ENCODE measurements around the gene NCAM2.

NCAM2 gene

GRCh38 chr21:21025742-21026141 lies 27.5 kb downstream of the NCAM2 start:
- Histone ChIP-seq H3K9me3 (ENCODE audit: control insufficient read depth in 2 of 2, low read length in 2 of 2) (no peaks in the 10 kb centered on the region), H3K27me3 (ENCODE audit: control insufficient read depth in 2 of 2, insufficient read depth in 2 of 2, low read length in 2 of 2) (no peaks in the 10 kb centered on the region), H3K36me3 (ENCODE audit: control insufficient read depth in 2 of 2, insufficient read depth in 2 of 2, low read length in 2 of 2) (no peaks in the 10 kb centered on the region), H3K4me1 (ENCODE audit: control insufficient read depth in 2 of 2, insufficient read depth in 2 of 2, low read length in 2 of 2) (no peaks in the 10 kb centered on the region), H3K9ac (ENCODE audit: low read depth in 1 of 2, low read length in 2 of 2) (no peak overlapping the region), H3K27ac (ENCODE audit: low read depth in 2 of 2, low read length in 2 of 2) (no peak overlapping the region), H3K4me3 (ENCODE audit: low read length in 2 of 2) (no peak overlapping the region)

- no peaks in the 10 kb centered on the region for H3K36me3 ChIP-seq (ENCODE audit: control insufficient read depth in 2 of 2, insufficient read depth in 2 of 2, low read length in 2 of 2)
- H3K27ac ChIP-seq (ENCODE audit: low read depth in 2 of 2, low read length in 2 of 2): no peak overlapping the region
- H3K4me3 ChIP-seq (ENCODE audit: low read length in 2 of 2): no peak overlapping the region
- H3K9ac ChIP-seq (ENCODE audit: low read depth in 1 of 2, low read length in 2 of 2): no peak overlapping the region
- H3K27me3 ChIP-seq (ENCODE audit: control insufficient read depth in 2 of 2, insufficient read depth in 2 of 2, low read length in 2 of 2): no peaks in the 10 kb centered on the region
- H3K9me3 ChIP-seq (ENCODE audit: control insufficient read depth in 2 of 2, low read length in 2 of 2): no peaks in the 10 kb centered on the region
- no peaks in the 10 kb centered on the region for H3K4me1 ChIP-seq (ENCODE audit: control insufficient read depth in 2 of 2, insufficient read depth in 2 of 2, low read length in 2 of 2)
These were observed 30.1 kb downstream of the NCAM2 start for GRCh38 chr21:21028275-21028820.

DNA sequence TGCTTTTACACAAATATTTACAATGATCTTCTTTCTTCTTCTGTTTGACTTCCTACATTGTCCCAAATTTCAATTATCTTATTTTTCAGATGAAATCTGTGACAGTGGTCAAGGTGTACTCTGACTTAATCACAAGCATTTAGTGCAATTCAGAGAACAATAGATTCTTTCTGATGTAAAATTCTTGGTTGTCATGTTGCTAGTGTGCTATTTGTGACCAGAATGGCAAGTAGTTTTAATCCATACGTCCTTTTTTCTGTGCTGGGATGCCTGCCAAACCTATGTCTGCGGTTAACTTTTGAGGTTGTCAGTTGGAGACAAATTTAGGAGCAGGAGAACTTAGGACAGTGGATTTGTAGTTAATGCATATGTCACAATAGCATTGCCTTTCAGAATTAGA lies 31.0 kb downstream of the NCAM2 start:
- Histone ChIP-seq H3K36me3 (ENCODE audit: control insufficient read depth in 2 of 2, insufficient read depth in 2 of 2, low read length in 2 of 2) (no peaks in the 10 kb centered on the region), H3K9ac (ENCODE audit: low read depth in 1 of 2, low read length in 2 of 2) (no peak overlapping the region), H3K4me1 (ENCODE audit: control insufficient read depth in 2 of 2, insufficient read depth in 2 of 2, low read length in 2 of 2) (no peaks in the 10 kb centered on the region), H3K4me3 (ENCODE audit: low read length in 2 of 2) (no peak overlapping the region), H3K9me3 (ENCODE audit: control insufficient read depth in 2 of 2, low read length in 2 of 2) (no peaks in the 10 kb centered on the region), H3K27me3 (ENCODE audit: control insufficient read depth in 2 of 2, insufficient read depth in 2 of 2, low read length in 2 of 2) (no peaks in the 10 kb centered on the region), H3K27ac (ENCODE audit: low read depth in 2 of 2, low read length in 2 of 2) (no peak overlapping the region)

DNA sequence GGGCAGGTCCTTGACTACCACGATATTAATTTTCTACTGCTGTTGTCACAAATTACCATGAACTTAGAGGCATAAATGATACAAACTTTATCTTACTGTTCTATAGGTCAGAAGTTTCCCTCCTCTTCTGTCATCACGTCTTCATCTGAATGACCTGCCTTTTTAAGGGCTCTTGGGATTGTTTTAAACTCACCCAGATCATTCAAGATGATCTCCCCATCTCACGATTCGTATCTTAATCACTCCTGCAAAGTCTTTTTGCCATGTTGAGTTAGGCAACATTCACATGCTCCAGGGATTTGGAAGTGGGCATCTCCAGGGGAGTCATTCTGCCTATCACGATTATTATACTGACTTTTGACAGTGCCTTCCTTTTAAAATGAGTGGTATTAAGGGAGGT lies 32.1 kb downstream of the NCAM2 start:
- H3K4me1 ChIP-seq (ENCODE audit: control insufficient read depth in 2 of 2, insufficient read depth in 2 of 2, low read length in 2 of 2): no peaks in the 10 kb centered on the region
- H3K27ac ChIP-seq (ENCODE audit: low read depth in 2 of 2, low read length in 2 of 2): no peak overlapping the region
- no peak overlapping the region for H3K9ac ChIP-seq (ENCODE audit: low read depth in 1 of 2, low read length in 2 of 2)
- H3K9me3 ChIP-seq (ENCODE audit: control insufficient read depth in 2 of 2, low read length in 2 of 2): no peaks in the 10 kb centered on the region
- no peaks in the 10 kb centered on the region for H3K36me3 ChIP-seq (ENCODE audit: control insufficient read depth in 2 of 2, insufficient read depth in 2 of 2, low read length in 2 of 2)
- H3K27me3 ChIP-seq (ENCODE audit: control insufficient read depth in 2 of 2, insufficient read depth in 2 of 2, low read length in 2 of 2): no peaks in the 10 kb centered on the region
- no peak overlapping the region for H3K4me3 ChIP-seq (ENCODE audit: low read length in 2 of 2)

GRCh38 chr21:21034036-21034435 lies 35.8 kb downstream of the NCAM2 start:
- H3K9me3 ChIP-seq (ENCODE audit: control insufficient read depth in 2 of 2, low read length in 2 of 2): no peaks in the 10 kb centered on the region
- H3K27me3 ChIP-seq (ENCODE audit: control insufficient read depth in 2 of 2, insufficient read depth in 2 of 2, low read length in 2 of 2): no peaks in the 10 kb centered on the region
- H3K4me1 ChIP-seq (ENCODE audit: control insufficient read depth in 2 of 2, insufficient read depth in 2 of 2, low read length in 2 of 2): no peaks in the 10 kb centered on the region
- no peak overlapping the region for H3K4me3 ChIP-seq (ENCODE audit: low read length in 2 of 2)
- no peak overlapping the region for H3K9ac ChIP-seq (ENCODE audit: low read depth in 1 of 2, low read length in 2 of 2)
- no peaks in the 10 kb centered on the region for H3K36me3 ChIP-seq (ENCODE audit: control insufficient read depth in 2 of 2, insufficient read depth in 2 of 2, low read length in 2 of 2)
- H3K27ac ChIP-seq (ENCODE audit: low read depth in 2 of 2, low read length in 2 of 2): no peak overlapping the region

- Histone ChIP-seq H3K27ac (ENCODE audit: low read depth in 2 of 2, low read length in 2 of 2) (no peak overlapping the region), H3K9ac (ENCODE audit: low read depth in 1 of 2, low read length in 2 of 2) (no peak overlapping the region), H3K4me3 (ENCODE audit: low read length in 2 of 2) (no peak overlapping the region), H3K9me3 (ENCODE audit: control insufficient read depth in 2 of 2, low read length in 2 of 2) (no peaks in the 10 kb centered on the region), H3K27me3 (ENCODE audit: control insufficient read depth in 2 of 2, insufficient read depth in 2 of 2, low read length in 2 of 2) (no peaks in the 10 kb centered on the region), H3K4me1 (ENCODE audit: control insufficient read depth in 2 of 2, insufficient read depth in 2 of 2, low read length in 2 of 2) (no peaks in the 10 kb centered on the region), H3K36me3 (ENCODE audit: control insufficient read depth in 2 of 2, insufficient read depth in 2 of 2, low read length in 2 of 2) (no peaks in the 10 kb centered on the region)
These were observed 41.5 kb downstream of the NCAM2 start for GRCh38 chr21:21039624-21040170.

DNA sequence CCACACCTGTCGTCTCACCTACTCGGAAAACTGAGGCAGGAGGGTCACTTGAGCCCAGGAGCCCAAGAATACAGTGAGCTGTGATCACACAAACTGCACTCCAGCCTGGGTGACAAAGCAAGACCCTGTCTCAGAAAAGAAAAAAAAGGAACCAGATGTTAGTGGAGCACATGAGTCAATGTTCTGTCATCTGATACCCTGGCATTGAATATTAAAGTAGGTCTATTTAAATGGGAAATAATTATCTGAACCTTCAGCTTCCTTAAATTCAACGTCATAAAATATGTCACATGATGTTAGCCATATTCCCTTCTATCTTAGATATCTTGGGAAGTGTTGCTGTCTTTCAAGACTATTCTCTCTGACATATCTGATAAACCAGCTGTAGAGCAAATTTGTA lies 47.3 kb downstream of the NCAM2 start:
- Histone ChIP-seq H3K9me3 (ENCODE audit: control insufficient read depth in 2 of 2, low read length in 2 of 2) (no peaks in the 10 kb centered on the region), H3K36me3 (ENCODE audit: control insufficient read depth in 2 of 2, insufficient read depth in 2 of 2, low read length in 2 of 2) (no peaks in the 10 kb centered on the region), H3K27me3 (ENCODE audit: control insufficient read depth in 2 of 2, insufficient read depth in 2 of 2, low read length in 2 of 2) (no peaks in the 10 kb centered on the region), H3K27ac (ENCODE audit: low read depth in 2 of 2, low read length in 2 of 2) (no peak overlapping the region), H3K4me3 (ENCODE audit: low read length in 2 of 2) (no peak overlapping the region), H3K4me1 (ENCODE audit: control insufficient read depth in 2 of 2, insufficient read depth in 2 of 2, low read length in 2 of 2) (no peaks in the 10 kb centered on the region), H3K9ac (ENCODE audit: low read depth in 1 of 2, low read length in 2 of 2) (no peak overlapping the region)

DNA sequence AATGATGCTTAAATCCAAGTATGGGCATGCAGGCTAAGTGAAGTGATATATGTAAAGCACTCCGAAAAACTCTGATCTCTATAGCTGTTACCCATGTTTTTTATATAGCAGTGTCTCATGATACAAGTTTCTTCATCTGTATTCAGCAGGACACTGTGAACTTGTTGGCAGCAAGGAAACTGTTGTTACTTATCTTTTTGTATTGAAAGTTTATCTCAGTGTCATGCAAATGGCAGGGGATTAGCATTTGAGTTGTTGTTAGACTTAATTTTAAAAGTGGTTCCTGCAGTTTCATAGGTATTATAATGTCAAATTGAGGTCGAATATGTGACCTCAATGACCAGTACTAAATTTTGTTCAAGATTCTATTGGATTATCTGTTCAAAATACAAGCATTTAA lies 47.9 kb downstream of the NCAM2 start:
- Histone ChIP-seq H3K27ac (ENCODE audit: low read depth in 2 of 2, low read length in 2 of 2) (no peak overlapping the region), H3K27me3 (ENCODE audit: control insufficient read depth in 2 of 2, insufficient read depth in 2 of 2, low read length in 2 of 2) (no peaks in the 10 kb centered on the region), H3K36me3 (ENCODE audit: control insufficient read depth in 2 of 2, insufficient read depth in 2 of 2, low read length in 2 of 2) (no peaks in the 10 kb centered on the region), H3K9me3 (ENCODE audit: control insufficient read depth in 2 of 2, low read length in 2 of 2) (no peaks in the 10 kb centered on the region), H3K4me1 (ENCODE audit: control insufficient read depth in 2 of 2, insufficient read depth in 2 of 2, low read length in 2 of 2) (no peaks in the 10 kb centered on the region), H3K9ac (ENCODE audit: low read depth in 1 of 2, low read length in 2 of 2) (no peak overlapping the region), H3K4me3 (ENCODE audit: low read length in 2 of 2) (no peak overlapping the region)

GRCh38 chr21:21051109-21052055 lies 53.2 kb downstream of the NCAM2 start:
- Histone ChIP-seq H3K27me3 (ENCODE audit: control insufficient read depth in 2 of 2, insufficient read depth in 2 of 2, low read length in 2 of 2) (no peaks in the 10 kb centered on the region), H3K36me3 (ENCODE audit: control insufficient read depth in 2 of 2, insufficient read depth in 2 of 2, low read length in 2 of 2) (no peaks in the 10 kb centered on the region), H3K9me3 (ENCODE audit: control insufficient read depth in 2 of 2, low read length in 2 of 2) (no peaks in the 10 kb centered on the region), H3K4me3 (ENCODE audit: low read length in 2 of 2) (no peak overlapping the region), H3K27ac (ENCODE audit: low read depth in 2 of 2, low read length in 2 of 2) (no peak overlapping the region), H3K9ac (ENCODE audit: low read depth in 1 of 2, low read length in 2 of 2) (no peak overlapping the region), H3K4me1 (ENCODE audit: control insufficient read depth in 2 of 2, insufficient read depth in 2 of 2, low read length in 2 of 2) (no peaks in the 10 kb centered on the region)

- H3K9ac ChIP-seq (ENCODE audit: low read depth in 1 of 2, low read length in 2 of 2): no peak overlapping the region
- no peak overlapping the region for H3K4me3 ChIP-seq (ENCODE audit: low read length in 2 of 2)
- H3K36me3 ChIP-seq (ENCODE audit: control insufficient read depth in 2 of 2, insufficient read depth in 2 of 2, low read length in 2 of 2): no peaks in the 10 kb centered on the region
- H3K27me3 ChIP-seq (ENCODE audit: control insufficient read depth in 2 of 2, insufficient read depth in 2 of 2, low read length in 2 of 2): no peaks in the 10 kb centered on the region
- H3K9me3 ChIP-seq (ENCODE audit: control insufficient read depth in 2 of 2, low read length in 2 of 2): no peaks in the 10 kb centered on the region
- no peak overlapping the region for H3K27ac ChIP-seq (ENCODE audit: low read depth in 2 of 2, low read length in 2 of 2)
- H3K4me1 ChIP-seq (ENCODE audit: control insufficient read depth in 2 of 2, insufficient read depth in 2 of 2, low read length in 2 of 2): no peaks in the 10 kb centered on the region
These were observed 54.5 kb downstream of the NCAM2 start for GRCh38 chr21:21052672-21053071.
